Parathyroid adenoma (tissue), 2 donors: ENCODE data around the gene NISCH.
A peak's percentile ranks its signal among the peaks of the same experiment; 100 is the strongest.

Experiments
- H2AFZ ChIP-seq: fragments of 300-600 bp; sonication (generic); one replicate; pipeline ENCODE4 v1.7.0; 2017; ENCODE audit warnings: antibody characterized with exemption, mild to moderate bottlenecking
- H3K27ac ChIP-seq: fragments of 300-600 bp; sonication (generic); one replicate; pipeline ENCODE4 v1.7.0; 2017
- H3K27me3 ChIP-seq: fragments of 300-600 bp; sonication (generic); one replicate; pipeline ENCODE4 v1.7.0; 2017; ENCODE audit warnings: low read length; ENCODE audit not compliant: control insufficient read depth, insufficient read depth
- H3K36me3 ChIP-seq: fragments of 300-600 bp; sonication (generic); one replicate; pipeline ENCODE4 v1.7.0; 2017; ENCODE audit warnings: low read length; ENCODE audit not compliant: control insufficient read depth, insufficient read depth
- H3K4me1 ChIP-seq: fragments of 300-600 bp; sonication (generic); one replicate; pipeline ENCODE4 v1.7.0; 2017; ENCODE audit warnings: control low read depth
- H3K4me2 ChIP-seq: fragments of 300-600 bp; sonication (generic); one replicate; pipeline ENCODE4 v1.7.0; 2017; ENCODE audit warnings: low read length
- H3K4me3 ChIP-seq: fragments of 300-600 bp; sonication (generic); one replicate; pipeline ENCODE4 v1.7.0; 2017; ENCODE audit warnings: low read depth, low read length
- H3K79me2 ChIP-seq: fragments of 300-600 bp; sonication (generic); one replicate; pipeline ENCODE4 v1.7.0; 2017; ENCODE audit warnings: control low read depth
- H3K9ac ChIP-seq: fragments of 300-600 bp; sonication (generic); one replicate; pipeline ENCODE4 v1.7.0; 2017; ENCODE audit warnings: mild to moderate bottlenecking
- H3K9me3 ChIP-seq: fragments of 300-600 bp; sonication (generic); one replicate; pipeline ENCODE4 v1.7.0; 2017; ENCODE audit warnings: low read length; ENCODE audit not compliant: control insufficient read depth
- TF ChIP-seq, protein P1 (sequence below): fragments of 300-600 bp; sonication (generic); IDR thresholded peaks from one replicate; pipeline ENCODE4 v1.7.0; 2017; ENCODE audit warnings: antibody characterized with exemption, mild to moderate bottlenecking
- donor health status: primary hyperparathyroidism.

The NISCH gene

GRCh38 chr3:52527039-52527731 is 71.8 kb downstream of the NISCH start:
- no peaks in the 10 kb centered on the region for H3K36me3 ChIP-seq
- TF ChIP-seq, protein P1, sequence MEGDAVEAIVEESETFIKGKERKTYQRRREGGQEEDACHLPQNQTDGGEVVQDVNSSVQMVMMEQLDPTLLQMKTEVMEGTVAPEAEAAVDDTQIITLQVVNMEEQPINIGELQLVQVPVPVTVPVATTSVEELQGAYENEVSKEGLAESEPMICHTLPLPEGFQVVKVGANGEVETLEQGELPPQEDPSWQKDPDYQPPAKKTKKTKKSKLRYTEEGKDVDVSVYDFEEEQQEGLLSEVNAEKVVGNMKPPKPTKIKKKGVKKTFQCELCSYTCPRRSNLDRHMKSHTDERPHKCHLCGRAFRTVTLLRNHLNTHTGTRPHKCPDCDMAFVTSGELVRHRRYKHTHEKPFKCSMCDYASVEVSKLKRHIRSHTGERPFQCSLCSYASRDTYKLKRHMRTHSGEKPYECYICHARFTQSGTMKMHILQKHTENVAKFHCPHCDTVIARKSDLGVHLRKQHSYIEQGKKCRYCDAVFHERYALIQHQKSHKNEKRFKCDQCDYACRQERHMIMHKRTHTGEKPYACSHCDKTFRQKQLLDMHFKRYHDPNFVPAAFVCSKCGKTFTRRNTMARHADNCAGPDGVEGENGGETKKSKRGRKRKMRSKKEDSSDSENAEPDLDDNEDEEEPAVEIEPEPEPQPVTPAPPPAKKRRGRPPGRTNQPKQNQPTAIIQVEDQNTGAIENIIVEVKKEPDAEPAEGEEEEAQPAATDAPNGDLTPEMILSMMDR: no peak
- no peak overlapping the region for H2AFZ ChIP-seq
- H3K4me1 ChIP-seq: peaks cover 4% of the 10 kb centered on the region
- H3K9ac ChIP-seq: no peak overlapping the region
- no peaks in the 10 kb centered on the region for H3K9me3 ChIP-seq
- H3K4me3 ChIP-seq: no peak overlapping the region
- H3K27me3 ChIP-seq: no peaks in the 10 kb centered on the region
- no peak overlapping the region for H3K4me2 ChIP-seq
- H3K79me2 ChIP-seq: no peaks in the 10 kb centered on the region
- no peak overlapping the region for H3K27ac ChIP-seq

GRCh38 chr3:52527732-52528585 is 72.6 kb downstream of the NISCH start:
- Histone ChIP-seq H3K27ac (no peak overlapping the region), H3K9ac (no peak overlapping the region), H3K36me3 (no peaks in the 10 kb centered on the region), H2AFZ (no peak overlapping the region), H3K4me2 (no peak overlapping the region), H3K4me3 (no peak overlapping the region), H3K9me3 (no peaks in the 10 kb centered on the region), H3K4me1 (peaks cover 4% of the 10 kb centered on the region), H3K79me2 (no peaks in the 10 kb centered on the region), H3K27me3 (no peaks in the 10 kb centered on the region)
- TF ChIP-seq, protein P1: no peak

DNA sequence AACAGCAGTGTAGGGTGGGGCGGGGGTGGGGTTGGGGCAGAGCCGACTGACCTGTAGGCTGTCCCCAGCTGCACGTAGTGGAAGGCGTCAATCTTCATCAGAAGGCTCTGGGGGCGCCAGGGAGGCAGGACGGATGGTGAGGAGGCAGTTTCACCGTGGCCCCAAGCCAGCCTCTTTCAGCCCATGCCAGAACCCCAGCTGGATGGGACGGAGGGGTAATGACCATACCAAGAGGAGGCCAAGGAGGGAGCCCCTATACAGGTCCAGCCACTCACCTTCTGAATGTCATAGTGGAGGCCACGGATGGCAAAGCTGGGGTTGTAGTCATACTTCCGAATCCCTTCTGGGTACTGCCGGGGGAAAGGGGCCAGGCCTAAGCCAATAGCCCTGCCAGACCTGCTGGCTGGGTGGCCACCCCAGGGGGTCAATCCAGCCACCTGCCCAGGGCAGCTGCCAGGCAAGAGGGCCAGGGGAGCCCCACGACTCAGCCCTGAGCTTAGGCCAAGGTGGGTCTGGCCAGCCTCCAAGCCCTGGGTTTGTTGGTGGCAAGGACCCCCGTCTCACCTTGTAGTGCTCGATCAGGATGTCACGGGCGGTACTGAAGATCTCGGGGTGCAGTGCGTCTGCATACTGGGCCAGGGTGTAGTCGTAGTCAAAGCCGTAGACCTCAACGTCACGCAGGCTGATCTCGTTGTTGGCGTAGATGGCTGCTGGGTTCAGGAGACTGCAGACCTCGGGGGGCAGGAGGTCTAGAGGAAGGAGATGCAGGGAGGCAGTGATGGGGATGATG is 73.4 kb downstream of the NISCH start:
- Histone ChIP-seq H3K9ac (no peak overlapping the region), H3K4me3 (no peak overlapping the region), H3K27me3 (no peaks in the 10 kb centered on the region), H3K27ac (no peak overlapping the region), H2AFZ (no peak overlapping the region), H3K79me2 (no peaks in the 10 kb centered on the region), H3K9me3 (no peaks in the 10 kb centered on the region), H3K4me2 (no peak overlapping the region), H3K4me1 (peaks cover 4% of the 10 kb centered on the region), H3K36me3 (no peaks in the 10 kb centered on the region)
- TF ChIP-seq, protein P1: no peak

- Histone ChIP-seq H3K9ac (no peak overlapping the region), H3K79me2 (no peaks in the 10 kb centered on the region), H3K36me3 (no peaks in the 10 kb centered on the region), H2AFZ (peak overlapping the region; percentile 38), H3K27ac (no peak overlapping the region), H3K4me3 (no peak overlapping the region), H3K4me2 (no peak overlapping the region), H3K9me3 (no peaks in the 10 kb centered on the region), H3K4me1 (peaks cover 4% of the 10 kb centered on the region), H3K27me3 (no peaks in the 10 kb centered on the region)
- TF ChIP-seq, protein P1: no peak
These were observed 74.3 kb downstream of the NISCH start for GRCh38 chr3:52529376-52530333.
